Activated naive CD8-positive, alpha-beta T cell (primary cell): ENCODE measurements around the gene SMARCB1.
A peak's percentile ranks its signal among the peaks of the same experiment; 100 is the strongest.

Experiments used
- H3K27ac Mint-ChIP-seq: one replicate; pipeline ENCODE4 v1.8.0; 2021; ENCODE audit warnings: mixed read lengths
- H3K27me3 Mint-ChIP-seq: one replicate; pipeline ENCODE4 v1.8.0; 2021; ENCODE audit warnings: mixed read lengths
- H3K36me3 Mint-ChIP-seq: one replicate; pipeline ENCODE4 v1.8.0; 2021; ENCODE audit warnings: mixed read lengths
- H3K4me1 Mint-ChIP-seq: one replicate; pipeline ENCODE4 v1.8.0; 2021; ENCODE audit warnings: low read depth, mixed read lengths
- H3K4me3 Mint-ChIP-seq: one replicate; pipeline ENCODE4 v1.8.0; 2021; ENCODE audit warnings: mild to moderate bottlenecking, mixed read lengths
- H3K9me3 Mint-ChIP-seq: one replicate; pipeline ENCODE4 v1.8.0; 2021; ENCODE audit warnings: low read depth, mixed read lengths

SMARCB1 gene

GRCh38 chr22:23772315-23772648 is 14.5 kb upstream of the SMARCB1 start:
- Mint-ChIP-seq H3K27ac (no peak overlapping the region), H3K4me1 (peaks cover 17% of the 10 kb centered on the region), H3K27me3 (no peaks in the 10 kb centered on the region), H3K9me3 (no peaks in the 10 kb centered on the region), H3K36me3 (no peaks in the 10 kb centered on the region), H3K4me3 (peak overlapping the region; percentile 75)

DNA sequence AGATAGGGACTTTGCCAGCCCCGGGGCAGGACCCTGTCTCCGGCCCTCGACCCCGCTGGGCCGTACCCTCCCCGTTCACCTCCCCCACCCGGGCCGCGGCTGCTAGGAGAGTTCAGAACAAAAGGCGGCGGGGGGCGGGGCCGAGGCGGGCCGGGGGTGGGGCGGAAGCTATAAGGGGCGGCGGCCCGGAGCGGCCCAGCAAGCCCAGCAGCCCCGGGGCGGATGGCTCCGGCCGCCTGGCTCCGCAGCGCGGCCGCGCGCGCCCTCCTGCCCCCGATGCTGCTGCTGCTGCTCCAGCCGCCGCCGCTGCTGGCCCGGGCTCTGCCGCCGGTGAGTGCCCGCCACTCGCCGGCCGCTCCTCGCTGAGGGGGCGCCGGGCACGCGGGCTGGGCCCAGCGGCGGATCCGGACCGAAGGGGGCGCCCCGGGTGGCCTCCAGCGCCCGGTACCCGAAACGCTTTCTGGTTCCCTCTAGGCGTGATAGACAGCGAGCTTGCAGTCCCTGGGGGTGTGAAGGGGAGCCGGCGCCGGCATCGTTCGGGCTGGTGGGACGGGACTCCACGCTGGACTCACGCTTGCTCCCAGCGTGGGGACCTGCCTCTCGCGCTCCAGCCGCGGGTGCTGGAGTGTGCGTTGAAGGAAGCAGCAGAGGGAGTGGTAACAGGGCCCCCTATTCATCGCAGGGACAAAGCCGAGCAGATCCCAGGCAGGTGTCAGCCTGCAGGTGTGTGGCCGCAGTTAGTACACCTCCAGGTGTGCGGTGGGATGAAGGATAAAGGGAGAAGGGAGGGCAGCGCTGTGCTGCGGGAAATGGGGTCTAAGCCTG is 13.9 kb upstream of the SMARCB1 start, which contains the start of gene MMP11:
Gene MMP11 (plus strand): TSS at position 201 of the 825 bp plus-strand sequence. CDS start 22 bp downstream, at position 223.
- H3K27me3 Mint-ChIP-seq, result no peaks in the 10 kb centered on the region
- peaks cover 17% of the 10 kb centered on the region for H3K4me1 Mint-ChIP-seq
- H3K27ac Mint-ChIP-seq, result peak within 1 kb of the TSS; percentile 3
- peak within 1 kb of the TSS; percentile 75 for H3K4me3 Mint-ChIP-seq
- H3K36me3 Mint-ChIP-seq, result no peaks in the 10 kb centered on the region
- no peaks in the 10 kb centered on the region for H3K9me3 Mint-ChIP-seq

- Mint-ChIP-seq H3K9me3 (no peaks in the 10 kb centered on the region), H3K36me3 (no peaks in the 10 kb centered on the region), H3K4me3 (peak overlapping the region; percentile 75), H3K4me1 (peaks cover 17% of the 10 kb centered on the region), H3K27ac (peak overlapping the region; percentile 3), H3K27me3 (no peaks in the 10 kb centered on the region)
These were observed 13.2 kb upstream of the SMARCB1 start for GRCh38 chr22:23773483-23774113.

- Mint-ChIP-seq H3K36me3 (no peaks in the 10 kb centered on the region), H3K27ac (no peak overlapping the region), H3K4me3 (peak overlapping the region; percentile 44)
These were observed 12.4 kb upstream of the SMARCB1 start for GRCh38 chr22:23774114-23774921.

DNA sequence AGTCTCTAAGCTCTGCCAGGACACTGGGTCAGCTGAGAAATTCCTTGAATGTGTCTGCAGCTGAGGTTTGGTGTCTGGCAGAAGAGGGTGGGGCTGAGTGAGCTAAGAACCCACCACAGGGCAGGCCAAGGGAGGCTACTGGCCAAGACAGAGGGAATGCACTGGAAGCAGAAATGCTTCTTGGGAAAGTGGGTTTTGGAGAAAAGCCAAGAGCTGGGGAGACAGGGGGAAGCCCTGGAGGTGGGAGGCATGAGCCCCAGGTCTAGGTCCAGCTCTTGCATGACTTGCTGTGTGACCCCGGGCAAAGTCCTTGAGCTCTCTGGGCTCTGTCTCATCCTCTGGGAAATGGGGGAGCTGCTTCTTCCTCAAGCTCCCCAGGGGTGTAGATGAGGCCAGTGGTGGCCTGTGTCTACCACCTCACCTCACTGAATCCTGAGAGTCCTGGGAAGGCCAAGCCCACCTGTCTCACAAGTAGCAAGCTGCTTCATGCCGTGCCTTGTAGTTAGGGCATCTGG is 11.8 kb upstream of the SMARCB1 start:
- H3K4me3 Mint-ChIP-seq, result peak overlapping the region; percentile 44
- no peaks in the 10 kb centered on the region for H3K9me3 Mint-ChIP-seq
- H3K27ac Mint-ChIP-seq, result no peak overlapping the region
- no peaks in the 10 kb centered on the region for H3K36me3 Mint-ChIP-seq
- H3K27me3 Mint-ChIP-seq, result no peaks in the 10 kb centered on the region
- peaks cover 15% of the 10 kb centered on the region for H3K4me1 Mint-ChIP-seq

More at GRCh38 chr22:23774114-23774921, 12.4 kb upstream of the SMARCB1 start:
- Mint-ChIP-seq H3K9me3 (no peaks in the 10 kb centered on the region), H3K4me1 (peaks cover 17% of the 10 kb centered on the region), H3K27me3 (no peaks in the 10 kb centered on the region)

- Mint-ChIP-seq H3K27ac (no peak overlapping the region), H3K4me3 (no peak overlapping the region), H3K4me1 (peaks cover 15% of the 10 kb centered on the region), H3K36me3 (no peaks in the 10 kb centered on the region), H3K9me3 (no peaks in the 10 kb centered on the region), H3K27me3 (no peaks in the 10 kb centered on the region)
These were observed 10.9 kb upstream of the SMARCB1 start for GRCh38 chr22:23775779-23776375.

DNA sequence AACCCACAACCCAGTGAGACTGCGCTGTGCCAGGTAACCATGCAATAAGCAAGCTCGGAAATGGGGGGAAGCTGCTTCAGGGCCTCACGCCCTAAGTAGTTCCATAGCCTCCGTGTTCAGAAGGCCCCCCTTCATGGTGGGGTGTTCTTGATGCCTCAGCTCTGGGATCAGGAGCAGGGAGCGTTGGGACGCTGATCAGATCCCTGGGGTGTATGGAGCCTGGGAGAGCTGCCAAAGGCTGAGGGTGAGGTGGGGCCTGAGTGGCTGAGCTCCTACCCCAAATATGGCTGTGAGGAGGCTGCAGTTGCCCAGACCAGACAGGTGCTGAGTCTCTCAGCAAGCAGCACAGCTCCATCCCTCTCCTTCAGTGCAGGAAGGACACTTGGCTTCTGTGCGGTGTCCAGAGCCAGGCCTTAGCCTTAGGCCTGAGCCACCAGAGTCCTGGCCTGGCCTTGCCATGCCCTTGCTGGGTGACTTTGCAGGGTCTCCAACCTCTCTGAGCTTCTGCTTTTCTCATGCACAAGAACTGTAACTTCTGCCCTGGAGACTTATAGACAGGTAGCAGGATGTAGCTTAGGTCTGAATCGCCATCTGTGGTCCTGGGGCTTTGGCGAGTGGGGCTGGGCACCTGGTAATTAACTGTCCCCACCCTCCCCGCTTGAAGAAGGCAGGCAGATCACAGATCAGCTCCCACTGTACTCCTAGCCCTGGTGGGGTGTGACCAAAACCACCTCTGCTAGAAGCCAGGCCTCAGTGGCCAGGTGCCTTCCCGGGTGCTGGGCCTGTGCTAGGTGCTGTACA is 8.8 kb upstream of the SMARCB1 start:
- H3K4me1 Mint-ChIP-seq, result peaks cover 5% of the 10 kb centered on the region
- H3K4me3 Mint-ChIP-seq, result no peak overlapping the region

DNA sequence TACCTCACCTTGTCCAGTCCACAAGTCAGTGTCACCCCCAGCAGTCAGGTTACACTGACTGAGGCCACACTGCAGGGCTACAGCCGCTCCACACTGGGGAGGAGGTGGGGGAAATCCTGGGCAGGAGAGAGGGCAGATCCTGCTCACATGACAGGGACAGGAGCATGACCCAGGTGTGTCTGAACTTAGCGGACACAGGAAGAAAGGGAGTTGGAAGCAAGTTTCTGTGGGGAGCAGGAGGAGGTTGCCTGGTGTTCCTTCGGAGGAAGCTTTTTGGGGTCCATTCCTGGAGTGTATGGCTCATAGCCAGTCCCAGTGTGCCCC is 8.2 kb upstream of the SMARCB1 start:
- H3K27me3 Mint-ChIP-seq, result no peaks in the 10 kb centered on the region
- peaks cover 1% of the 10 kb centered on the region for H3K4me1 Mint-ChIP-seq
- H3K4me3 Mint-ChIP-seq, result no peak overlapping the region
- no peaks in the 10 kb centered on the region for H3K9me3 Mint-ChIP-seq
- no peak overlapping the region for H3K27ac Mint-ChIP-seq
- no peaks in the 10 kb centered on the region for H3K36me3 Mint-ChIP-seq

More for the DNA sequence above, 8.8 kb upstream of the SMARCB1 start:
- Mint-ChIP-seq H3K9me3 (no peaks in the 10 kb centered on the region), H3K36me3 (no peaks in the 10 kb centered on the region), H3K27ac (no peak overlapping the region), H3K27me3 (no peaks in the 10 kb centered on the region)

- H3K27me3 Mint-ChIP-seq, result no peaks in the 10 kb centered on the region
- H3K9me3 Mint-ChIP-seq, result no peaks in the 10 kb centered on the region
- no peaks in the 10 kb centered on the region for H3K36me3 Mint-ChIP-seq
- no peak overlapping the region for H3K27ac Mint-ChIP-seq
- H3K4me1 Mint-ChIP-seq, result peaks cover 4% of the 10 kb centered on the region
- no peak overlapping the region for H3K4me3 Mint-ChIP-seq
These were observed 7.7 kb upstream of the SMARCB1 start for GRCh38 chr22:23779083-23779482.

DNA sequence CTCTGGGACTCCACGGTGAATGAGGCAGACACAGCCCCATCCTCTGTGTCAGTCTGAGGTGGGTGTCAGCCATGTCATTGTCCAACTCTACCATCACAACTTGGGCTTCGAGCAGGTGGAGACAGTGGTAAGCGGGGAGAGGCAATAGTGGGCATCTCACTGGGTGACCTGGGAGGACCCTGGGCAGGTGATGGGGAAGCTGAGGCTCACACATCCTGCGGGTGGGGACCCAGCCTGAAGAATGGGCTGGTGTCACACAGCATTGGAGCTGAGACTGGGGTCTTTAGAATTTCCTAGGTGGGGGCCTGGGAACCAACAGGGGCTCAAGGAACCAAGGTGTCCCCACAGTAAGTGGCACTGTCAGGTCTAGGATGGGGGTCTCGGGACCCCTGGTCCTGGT is 7.0 kb upstream of the SMARCB1 start:
- Mint-ChIP-seq H3K27me3 (no peaks in the 10 kb centered on the region), H3K4me1 (peaks cover 10% of the 10 kb centered on the region), H3K9me3 (no peaks in the 10 kb centered on the region), H3K27ac (no peak overlapping the region), H3K36me3 (no peaks in the 10 kb centered on the region), H3K4me3 (no peak overlapping the region)

- no peaks in the 10 kb centered on the region for H3K27me3 Mint-ChIP-seq
- no peaks in the 10 kb centered on the region for H3K36me3 Mint-ChIP-seq
- H3K4me1 Mint-ChIP-seq, result peaks cover 10% of the 10 kb centered on the region
- no peak overlapping the region for H3K27ac Mint-ChIP-seq
- H3K4me3 Mint-ChIP-seq, result no peak overlapping the region
- H3K9me3 Mint-ChIP-seq, result no peaks in the 10 kb centered on the region
These were observed 6.5 kb upstream of the SMARCB1 start for GRCh38 chr22:23780146-23780748.

- H3K27me3 Mint-ChIP-seq, result no peaks in the 10 kb centered on the region
- peaks cover 13% of the 10 kb centered on the region for H3K4me1 Mint-ChIP-seq
- H3K9me3 Mint-ChIP-seq, result no peaks in the 10 kb centered on the region
- H3K36me3 Mint-ChIP-seq, result no peaks in the 10 kb centered on the region
- H3K4me3 Mint-ChIP-seq, result no peak overlapping the region
- no peak overlapping the region for H3K27ac Mint-ChIP-seq
These were observed 5.7 kb upstream of the SMARCB1 start for GRCh38 chr22:23781065-23781464.

GRCh38 chr22:23781511-23782183 is 5.1 kb upstream of the SMARCB1 start:
- H3K36me3 Mint-ChIP-seq, result no peaks in the 10 kb centered on the region
- H3K9me3 Mint-ChIP-seq, result no peaks in the 10 kb centered on the region
- no peak overlapping the region for H3K4me3 Mint-ChIP-seq
- peaks cover 19% of the 10 kb centered on the region for H3K4me1 Mint-ChIP-seq
- no peak overlapping the region for H3K27ac Mint-ChIP-seq
- H3K27me3 Mint-ChIP-seq, result no peaks in the 10 kb centered on the region
